Stomach (tissue), 9 donors: ENCODE results near the gene OR10H3. TPM values are rescaled to one million over a fixed set of nuclear protein-coding genes. Genes with fewer than 3 reads are reported as not detected.

Experiments
- DNase-seq, 2 donors: peaks; one replicate each; pipeline versions ENCODE4 v3.0.0 to v3.0.0-alpha.2; 2013 to 2019
- H3K27ac ChIP-seq, 5 donors: fragments of 200-600 bp in 4 of 5; sonication (generic) in 4 of 5; one replicate each; pipeline ENCODE4 v1.5.1; 2013 to 2019; ENCODE audit warnings: mild to moderate bottlenecking in 1 of 5, moderate library complexity in 1 of 5
- H3K27me3 ChIP-seq, 3 donors: fragments of 200-600 bp; sonication (generic); one replicate each; pipeline ENCODE4 v1.5.1; 2017 to 2019; ENCODE audit warnings: mixed run types in 1 of 3
- H3K36me3 ChIP-seq, 4 donors: fragments of 200-600 bp; sonication (generic); 1 replicate in 3 of 4; 2 replicates in 1 of 4; pipeline ENCODE4 v1.5.1; 2016 to 2019
- H3K4me1 ChIP-seq, 4 donors: fragments of 200-600 bp; sonication (generic); one replicate each; pipeline ENCODE4 v1.5.1; 2016 to 2019
- H3K4me3 ChIP-seq, 4 donors: fragments of 200-600 bp; sonication (generic) in 3 of 4; one replicate each; pipeline ENCODE4 v1.5.1; 2016 to 2019; ENCODE audit warnings: mild to moderate bottlenecking in 1 of 4
- H3K9me3 ChIP-seq, 4 donors: fragments of 200-600 bp; sonication (generic); one replicate each; pipeline ENCODE4 v1.5.1; 2016 to 2019
- CTCF ChIP-seq, 7 experiments: fragments of 450-650 bp in 4 of 7; fragments of 200-600 bp in 3 of 7; sonication (generic) in 3 of 7; IDR thresholded peaks; one replicate each; pipeline ENCODE4 v1.5.1; 2016 to 2019; ENCODE audit warnings: antibody characterized with exemption in 7 of 7, control low read depth in 2 of 7, mild to moderate bottlenecking in 1 of 7
- EP300 ChIP-seq: sonication (generic); formaldehyde crosslinking; IDR thresholded peaks from one replicate; pipeline ENCODE4 v1.6.1; 2017; ENCODE audit warnings: antibody characterized with exemption
- POLR2A ChIP-seq, 4 donors: fragments of 450-650 bp; IDR thresholded peaks; one replicate each; pipeline ENCODE4 v1.6.1; 2016; ENCODE audit warnings: antibody characterized with exemption in 4 of 4, control low read depth in 2 of 4, mild to moderate bottlenecking in 1 of 4, moderate library complexity in 1 of 4
- POLR2AphosphoS5 ChIP-seq, 3 donors: sonication (generic); formaldehyde crosslinking; IDR thresholded peaks; one replicate each; pipeline ENCODE4 v1.6.1; 2016; ENCODE audit warnings: antibody characterized with exemption in 3 of 3
- WGBS, 5 donors: extraction: QIAGEN DNeasy Blood & Tissue Kit in 3 of 5; methylation state at CpG; one replicate each; pipeline versions ENCODE4 v1.1.5 to v1.1.7; 2013 to 2018; 5-methylcytosine and 5-hydroxymethylcytosine counted together
- intact Hi-C: fragments of 100-400 bp; cut with DNase I; formaldehyde crosslinking; loops from one replicate; pipeline ENCODE4 v1.15.1; 2023; ENCODE audit warnings: low total_unique reads
- polyA plus RNA-seq, 3 donors: library from polyadenylated mRNA; stranded (reverse); fragments of 200-250 nt; gene quantifications; one replicate each; pipeline ENCODE4 v1.2.3, GENCODE V29; 2013
- total RNA-seq, 5 donors: library from RNA; depleted of rRNA; stranded (reverse); fragments of >200 nt; gene quantifications; one replicate each; pipeline versions ENCODE4 v1.1.0 to v1.2.3, GENCODE V29; 2014 to 2016
- donor health status: healthy with polysubstance abuse.
- donor health status: Bipolar disorder and iron deficiency.
- donor health status: healthy.

The OR10H3 gene
- total and polyA plus RNA-seq, 8 donors: not detected

GRCh38 chr19:15787611-15788155 is 49.9 kb downstream of the OR10H3 start, which contains the start of gene OR10H5:
Gene OR10H5, plus strand, starts transcription at chr19:15787661. Its CDS starts 6,388 bp downstream, at chr19:15794049.
- intact Hi-C loops: no loop called here
- Histone ChIP-seq H3K27ac (no peak within 1 kb of the TSS), H3K9me3 (no peaks in the 10 kb centered on the region), H3K4me1 (peaks cover 0 to 5% (median 0%) of the 10 kb centered on the region in 4 donors), H3K4me3 (no peak within 1 kb of the TSS), H3K27me3 (peaks cover 0 to 8% (median 0%) of the 10 kb centered on the region in 3 donors), H3K36me3 (no peaks in the 10 kb centered on the region)
- no peak for DNase-seq
- 64 to 73% (median 72%) methylated on average over 6 of the region's 6 CpGs for WGBS, 5 donors
- no peak for TF ChIP-seq EP300
- no peak for TF ChIP-seq POLR2A (IDR thresholded peaks at IDR 0.05)
- TF ChIP-seq POLR2AphosphoS5 (IDR thresholded peaks at IDR 0.05): no peak
- no peak for TF ChIP-seq CTCF (IDR thresholded peaks at IDR 0.05)

DNA sequence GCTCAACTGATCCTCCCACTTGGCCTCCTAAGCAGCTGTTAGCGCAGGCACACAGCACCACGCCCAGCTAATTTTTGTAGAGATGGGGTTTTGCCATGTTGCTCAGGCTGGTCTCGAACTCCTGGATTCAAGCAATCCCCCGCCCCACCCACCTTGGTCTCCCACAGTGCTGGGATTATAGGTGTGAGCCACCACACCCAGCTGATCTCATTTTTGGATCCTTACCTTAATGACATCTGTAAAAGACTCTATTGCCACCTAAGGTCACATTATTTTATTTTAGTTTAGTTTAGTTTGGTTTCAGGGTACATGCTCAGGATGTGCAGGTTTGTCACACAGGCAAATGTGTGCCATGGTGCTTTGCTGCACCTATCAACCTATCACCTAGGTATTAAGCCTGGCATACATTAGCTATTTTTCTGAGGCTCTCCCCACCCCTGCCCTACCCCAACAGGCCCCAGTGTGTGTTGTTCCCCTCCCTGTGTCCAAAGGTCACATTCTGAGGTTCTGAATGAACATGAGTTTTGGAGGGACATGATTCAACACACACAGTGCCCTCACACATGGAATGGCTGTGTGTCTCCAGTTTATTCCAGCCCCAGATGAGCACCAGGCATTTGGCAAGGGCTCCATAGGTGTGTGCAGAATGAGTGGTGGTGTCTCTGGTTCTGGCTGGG is 50.9 kb downstream of the OR10H3 start:
- Histone ChIP-seq H3K27ac (no peak overlapping the region), H3K36me3 (no peaks in the 10 kb centered on the region), H3K9me3 (no peaks in the 10 kb centered on the region), H3K27me3 (peaks cover 0 to 8% (median 0%) of the 10 kb centered on the region in 3 donors), H3K4me3 (no peak overlapping the region), H3K4me1 (no peaks in the 10 kb centered on the region)
- intact Hi-C loops: no loop called here
- WGBS, 5 donors: 67 to 77% (median 70%) methylated on average over 4 of the region's 4 CpGs
- DNase-seq: peak in 1 of 2 donors; percentile 65
- TF ChIP-seq POLR2AphosphoS5 (IDR thresholded peaks at IDR 0.05) (no peak), CTCF (IDR thresholded peaks at IDR 0.05) (no peak)

- DNase-seq: no peak
- H3K9me3 ChIP-seq: no peaks in the 10 kb centered on the region
- TF ChIP-seq CTCF (IDR thresholded peaks at IDR 0.05): no peak
- no peak for TF ChIP-seq POLR2A (IDR thresholded peaks at IDR 0.05)
- TF ChIP-seq EP300: no peak
- H3K4me3 ChIP-seq: no peak overlapping the region
- H3K27me3 ChIP-seq: peaks cover 0 to 8% (median 0%) of the 10 kb centered on the region in 3 donors
- H3K4me1 ChIP-seq: no peaks in the 10 kb centered on the region
- intact Hi-C loops: no loop called here
- 65 to 74% (median 69%) methylated on average over 6 of the region's 6 CpGs for WGBS, 5 donors
- H3K27ac ChIP-seq: no peak overlapping the region
- H3K36me3 ChIP-seq: no peaks in the 10 kb centered on the region
Measured at GRCh38 chr19:15790096-15790495, 52.3 kb downstream of the OR10H3 start.

Other genes with a start within 250 kb of the OR10H3 start
- 10 to 100 TPM in 1 of 5 donors, 1 to 10 TPM in 1, under 1 TPM in 1, not detected in 2; 0.14 to 21.6 (median 1.8) TPM for gene CYP4F22, start 229.5 kb upstream of the OR10H3 start, total RNA-seq
- gene CYP4F22, start 229.5 kb upstream of the OR10H3 start, polyA plus RNA-seq: 1 to 10 TPM in 1 of 3 donors, under 1 TPM in 2; 0.12 to 1.1 (median 0.35) TPM
- gene CYP4F8, start 122.8 kb upstream of the OR10H3 start, total RNA-seq: not detected
- not detected for gene CYP4F8, start 122.8 kb upstream of the OR10H3 start, polyA plus RNA-seq
- gene CYP4F3, start 97.1 kb upstream of the OR10H3 start, total RNA-seq: 100 to 1,000 TPM in 1 of 5 donors, 10 to 100 TPM in 2, 1 to 10 TPM in 2; 4.9 to 100 (median 20.6) TPM
- gene CYP4F3, start 97.1 kb upstream of the OR10H3 start, polyA plus RNA-seq: 1 to 10 TPM in 1 of 3 donors, under 1 TPM in 2; 0.25 to 5.4 (median 0.31) TPM
- gene CYP4F12, start 64.9 kb upstream of the OR10H3 start, total RNA-seq: 100 to 1,000 TPM in 1 of 5 donors, 10 to 100 TPM in 4; 16.1 to 113 (median 38.2) TPM
- gene CYP4F12, start 64.9 kb upstream of the OR10H3 start, polyA plus RNA-seq: 10 to 100 TPM in 2 of 3 donors, 1 to 10 TPM in 1; 2.5 to 47.1 (median 10.2) TPM
- not detected for gene OR10H2, start 10.0 kb upstream of the OR10H3 start, total RNA-seq
- gene OR10H2, start 10.0 kb upstream of the OR10H3 start, polyA plus RNA-seq: not detected
- gene OR10H5, start 49.7 kb downstream of the OR10H3 start, total RNA-seq: not detected
- not detected for gene OR10H5, start 49.7 kb downstream of the OR10H3 start, polyA plus RNA-seq
- gene OR10H1, start 77.7 kb downstream of the OR10H3 start, total RNA-seq: not detected
- not detected for gene OR10H1, start 77.7 kb downstream of the OR10H3 start, polyA plus RNA-seq
- gene CYP4F2, start 160.1 kb downstream of the OR10H3 start, total RNA-seq: 100 to 1,000 TPM in 1 of 5 donors, not detected in 4; 121 TPM
- gene CYP4F2, start 160.1 kb downstream of the OR10H3 start, polyA plus RNA-seq: under 1 TPM in 1 of 3 donors, not detected in 2; 0.13 TPM
- gene CYP4F11, start 196.5 kb downstream of the OR10H3 start, total RNA-seq: 10 to 100 TPM in 3 of 5 donors, under 1 TPM in 1, not detected in 1; 0.18 to 20.0 (median 13.4) TPM
- gene CYP4F11, start 196.5 kb downstream of the OR10H3 start, polyA plus RNA-seq: 1 to 10 TPM in 1 of 3 donors, under 1 TPM in 2; 0.61 to 1.5 (median 0.85) TPM
- gene OR10H4, start 211.0 kb downstream of the OR10H3 start, total RNA-seq: not detected
- gene OR10H4, start 211.0 kb downstream of the OR10H3 start, polyA plus RNA-seq: not detected